ENCODE results near the gene DEFB114.

DEFB114 gene

DNA sequence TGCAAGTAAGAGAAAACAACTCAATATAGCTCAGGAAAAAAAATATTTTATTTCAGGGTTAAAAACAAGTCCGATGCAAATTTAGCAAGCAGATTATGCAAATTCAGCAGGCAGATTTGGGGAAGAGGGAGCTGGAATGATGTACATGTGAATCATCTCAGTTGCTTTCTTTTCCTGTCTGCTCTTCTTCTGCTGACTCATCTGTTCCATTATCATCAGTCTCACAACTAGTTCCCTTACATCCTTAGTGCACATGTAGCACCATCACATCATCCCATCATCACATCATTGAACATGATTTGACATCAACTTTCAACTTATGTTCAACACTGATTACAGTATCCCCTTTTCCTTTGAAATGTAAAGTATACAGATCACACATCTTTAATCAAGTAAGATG lies 16.9 kb upstream of the DEFB114 start:
- H3K9ac ChIP-seq: no peak overlapping the region
- H3K4me2 ChIP-seq: no peak overlapping the region
- H2AFZ ChIP-seq (ENCODE audit: low read depth): no peak overlapping the region
- peaks cover 27% of the 10 kb centered on the region for H3K4me1 ChIP-seq (ENCODE audit: low read depth, poor library complexity, severe bottlenecking)
- H3K4me3 ChIP-seq (IDR thresholded peaks at IDR 0.05; ENCODE audit: insufficient read depth, low read depth, low read length): no peak overlapping the region
- no peaks in the 10 kb centered on the region for H3K79me2 ChIP-seq (ENCODE audit: insufficient read depth, low read depth)
- TF ChIP-seq, protein P1, sequence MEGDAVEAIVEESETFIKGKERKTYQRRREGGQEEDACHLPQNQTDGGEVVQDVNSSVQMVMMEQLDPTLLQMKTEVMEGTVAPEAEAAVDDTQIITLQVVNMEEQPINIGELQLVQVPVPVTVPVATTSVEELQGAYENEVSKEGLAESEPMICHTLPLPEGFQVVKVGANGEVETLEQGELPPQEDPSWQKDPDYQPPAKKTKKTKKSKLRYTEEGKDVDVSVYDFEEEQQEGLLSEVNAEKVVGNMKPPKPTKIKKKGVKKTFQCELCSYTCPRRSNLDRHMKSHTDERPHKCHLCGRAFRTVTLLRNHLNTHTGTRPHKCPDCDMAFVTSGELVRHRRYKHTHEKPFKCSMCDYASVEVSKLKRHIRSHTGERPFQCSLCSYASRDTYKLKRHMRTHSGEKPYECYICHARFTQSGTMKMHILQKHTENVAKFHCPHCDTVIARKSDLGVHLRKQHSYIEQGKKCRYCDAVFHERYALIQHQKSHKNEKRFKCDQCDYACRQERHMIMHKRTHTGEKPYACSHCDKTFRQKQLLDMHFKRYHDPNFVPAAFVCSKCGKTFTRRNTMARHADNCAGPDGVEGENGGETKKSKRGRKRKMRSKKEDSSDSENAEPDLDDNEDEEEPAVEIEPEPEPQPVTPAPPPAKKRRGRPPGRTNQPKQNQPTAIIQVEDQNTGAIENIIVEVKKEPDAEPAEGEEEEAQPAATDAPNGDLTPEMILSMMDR (conservative IDR thresholded peaks at IDR 0.05; ENCODE audit: low read depth, low read length): no peak
- H4K20me1 ChIP-seq (ENCODE audit: insufficient read depth): no peaks in the 10 kb centered on the region
- H3K27me3 ChIP-seq (ENCODE audit: insufficient read depth, low read depth): no peaks in the 10 kb centered on the region
- H3K27ac ChIP-seq: no peak overlapping the region
- H3K36me3 ChIP-seq (ENCODE audit: insufficient read depth): no peaks in the 10 kb centered on the region

DNA sequence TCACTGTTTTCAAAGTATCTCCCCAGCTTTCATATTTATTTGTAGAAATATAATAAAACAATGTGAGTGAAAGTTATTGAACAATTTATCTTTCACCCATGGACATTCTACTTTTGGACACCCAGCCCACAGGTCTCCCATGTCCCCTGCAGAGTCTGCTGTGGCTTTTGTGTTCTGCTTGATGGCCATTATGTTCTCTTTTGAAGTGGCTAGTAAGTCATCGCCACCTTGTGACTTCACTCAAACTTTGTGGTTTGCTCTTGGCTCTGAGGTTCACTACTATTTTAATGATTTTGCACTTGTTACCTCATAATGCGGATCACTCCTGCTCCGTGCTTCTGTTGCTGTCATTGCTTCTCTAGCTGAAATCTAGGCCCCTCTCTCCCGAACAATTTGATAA lies 15.6 kb upstream of the DEFB114 start:
- H2AFZ ChIP-seq (ENCODE audit: low read depth): no peak overlapping the region
- TF ChIP-seq, protein P1 (conservative IDR thresholded peaks at IDR 0.05; ENCODE audit: low read depth, low read length): no peak

DNA sequence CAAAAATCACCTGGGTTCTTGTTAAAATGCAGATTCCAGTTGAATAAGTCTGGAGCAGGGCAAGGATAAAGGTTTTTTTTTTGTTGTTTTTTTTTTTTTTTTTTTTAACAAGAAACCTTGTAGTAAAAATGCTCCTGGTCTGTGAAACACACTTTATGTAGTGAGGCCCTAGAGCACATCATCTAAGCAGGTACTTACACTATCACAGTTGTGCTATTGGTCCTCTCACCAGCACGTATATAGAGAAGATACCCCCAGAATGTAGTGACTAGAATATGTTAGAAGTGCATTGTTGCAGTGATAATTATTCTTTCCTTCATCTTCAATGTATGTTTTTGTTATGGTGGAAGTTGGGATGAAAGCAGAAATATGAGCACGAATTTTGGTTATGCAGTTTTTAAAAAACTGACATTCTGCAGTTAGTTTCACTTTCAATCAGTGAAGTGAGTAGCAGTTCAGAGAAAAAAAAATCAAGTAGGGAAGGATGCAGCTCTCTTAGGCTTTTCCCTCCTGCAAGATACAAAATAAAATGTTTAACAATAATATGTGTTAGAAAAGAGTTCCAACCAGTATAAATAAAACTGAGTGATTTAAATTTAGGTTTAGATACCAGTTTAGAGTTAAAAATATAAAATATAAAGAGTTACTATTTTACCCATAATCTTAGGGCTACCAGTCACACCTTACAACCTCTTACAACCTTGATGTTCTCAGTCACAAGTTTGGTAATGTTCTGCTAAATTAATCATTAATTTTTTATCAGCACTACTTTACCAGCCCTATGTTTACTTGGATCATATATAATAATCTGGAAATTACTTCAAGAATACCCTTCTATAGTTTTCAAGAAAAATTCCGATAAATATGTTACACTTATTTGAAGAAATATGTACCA lies 14.6 kb upstream of the DEFB114 start:
- no peaks in the 10 kb centered on the region for H4K20me1 ChIP-seq (ENCODE audit: insufficient read depth)
- H3K4me3 ChIP-seq (IDR thresholded peaks at IDR 0.05; ENCODE audit: insufficient read depth, low read depth, low read length): no peak overlapping the region
- no peaks in the 10 kb centered on the region for H3K36me3 ChIP-seq (ENCODE audit: insufficient read depth)
- no peaks in the 10 kb centered on the region for H3K27me3 ChIP-seq (ENCODE audit: insufficient read depth, low read depth)
- no peak overlapping the region for H2AFZ ChIP-seq (ENCODE audit: low read depth)
- no peak overlapping the region for H3K9ac ChIP-seq
- H3K27ac ChIP-seq: no peak overlapping the region
- no peaks in the 10 kb centered on the region for H3K79me2 ChIP-seq (ENCODE audit: insufficient read depth, low read depth)
- H3K4me2 ChIP-seq: peak overlapping the region; percentile 50
- peaks cover 27% of the 10 kb centered on the region for H3K4me1 ChIP-seq (ENCODE audit: low read depth, poor library complexity, severe bottlenecking)
- TF ChIP-seq, protein P1 (conservative IDR thresholded peaks at IDR 0.05; ENCODE audit: low read depth, low read length): no peak

More for the DNA sequence above, 15.6 kb upstream of the DEFB114 start:
- H3K27me3 ChIP-seq (ENCODE audit: insufficient read depth, low read depth): no peaks in the 10 kb centered on the region
- peaks cover 27% of the 10 kb centered on the region for H3K4me1 ChIP-seq (ENCODE audit: low read depth, poor library complexity, severe bottlenecking)
- no peaks in the 10 kb centered on the region for H4K20me1 ChIP-seq (ENCODE audit: insufficient read depth)
- no peaks in the 10 kb centered on the region for H3K36me3 ChIP-seq (ENCODE audit: insufficient read depth)
- H3K79me2 ChIP-seq (ENCODE audit: insufficient read depth, low read depth): no peaks in the 10 kb centered on the region
- H3K4me3 ChIP-seq (IDR thresholded peaks at IDR 0.05; ENCODE audit: insufficient read depth, low read depth, low read length): no peak overlapping the region
- no peak overlapping the region for H3K27ac ChIP-seq
- H3K9ac ChIP-seq: no peak overlapping the region
- peak overlapping the region; percentile 24; the same call in 1 of the 2 replicates for H3K4me2 ChIP-seq

DNA sequence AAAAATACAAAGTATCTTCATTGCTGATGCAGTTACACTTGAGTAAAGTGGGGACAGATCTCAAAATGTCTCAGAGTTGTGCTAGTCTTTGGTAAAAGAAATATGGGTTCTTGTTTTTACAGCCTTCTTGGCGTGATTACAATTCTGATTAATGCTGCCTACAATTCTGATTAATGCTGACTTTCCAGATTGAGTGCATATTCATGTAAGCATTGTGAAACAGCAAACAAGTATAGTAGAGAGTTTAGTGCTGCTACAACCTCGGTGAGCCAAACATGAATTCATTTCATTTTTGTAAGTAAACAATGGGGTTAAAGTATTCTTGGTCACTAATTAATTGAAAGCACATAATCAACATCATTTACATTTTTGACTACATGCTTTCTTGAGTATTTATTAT lies 5.6 kb upstream of the DEFB114 start, which contains the start of gene DEFB113:
Gene DEFB113, minus strand, starts transcription at position 21 of the 400 bp plus-strand sequence. Its CDS starts 0 bp downstream, at position 21.
- Histone ChIP-seq H4K20me1 (ENCODE audit: insufficient read depth) (no peaks in the 10 kb centered on the region), H3K9ac (no peak within 1 kb of the TSS), H3K36me3 (ENCODE audit: insufficient read depth) (no peaks in the 10 kb centered on the region), H3K4me1 (ENCODE audit: low read depth, poor library complexity, severe bottlenecking) (no peaks in the 10 kb centered on the region), H3K27ac (no peak within 1 kb of the TSS), H3K27me3 (ENCODE audit: insufficient read depth, low read depth) (no peaks in the 10 kb centered on the region), H3K4me2 (no peak within 1 kb of the TSS), H2AFZ (ENCODE audit: low read depth) (no peak within 1 kb of the TSS), H3K79me2 (ENCODE audit: insufficient read depth, low read depth) (no peaks in the 10 kb centered on the region), H3K4me3 (IDR thresholded peaks at IDR 0.05; ENCODE audit: insufficient read depth, low read depth, low read length) (no peak within 1 kb of the TSS)
- TF ChIP-seq, protein P1 (conservative IDR thresholded peaks at IDR 0.05; ENCODE audit: low read depth, low read length): no peak

Data from KMS-11 (cell line).